GM12865 (cell line): Measurements from ENCODE around the gene SNX33.
"Not testable (repeated sequence)": the region's sequence is repeated elsewhere in the genome, so short reads cannot be mapped to it uniquely, and the experiment has no call there.

ENCODE experiments used
- DNase-seq: peaks from one replicate; pipeline ENCODE4 v3.0.0; 2010; ENCODE audit warnings: low read depth
- H3K4me3 ChIP-seq: 2 replicates; pipeline ENCODE4 v1.5.1; 2011; ENCODE audit warnings: mild to moderate bottlenecking, low read depth, low read length, control low read depth
- CTCF ChIP-seq: IDR thresholded peaks from 2 replicates; pipeline ENCODE4 v1.5.1; 2011; ENCODE audit warnings: low read length, control low read depth, low read depth, inconsistent platforms; ENCODE audit not compliant: insufficient read depth; ENCODE audit errors: missing control alignments

SNX33 gene

GRCh38 chr15:75695220-75695619 lies 47.5 kb downstream of the SNX33 start:
- no peak overlapping the region for H3K4me3 ChIP-seq
- no peak for TF ChIP-seq CTCF
- peak; percentile 64 for DNase-seq

GRCh38 chr15:75695634-75696310 lies 48.1 kb downstream of the SNX33 start:
- no peak for TF ChIP-seq CTCF
- DNase-seq = peak; percentile 43
- H3K4me3 ChIP-seq = no peak overlapping the region

DNA sequence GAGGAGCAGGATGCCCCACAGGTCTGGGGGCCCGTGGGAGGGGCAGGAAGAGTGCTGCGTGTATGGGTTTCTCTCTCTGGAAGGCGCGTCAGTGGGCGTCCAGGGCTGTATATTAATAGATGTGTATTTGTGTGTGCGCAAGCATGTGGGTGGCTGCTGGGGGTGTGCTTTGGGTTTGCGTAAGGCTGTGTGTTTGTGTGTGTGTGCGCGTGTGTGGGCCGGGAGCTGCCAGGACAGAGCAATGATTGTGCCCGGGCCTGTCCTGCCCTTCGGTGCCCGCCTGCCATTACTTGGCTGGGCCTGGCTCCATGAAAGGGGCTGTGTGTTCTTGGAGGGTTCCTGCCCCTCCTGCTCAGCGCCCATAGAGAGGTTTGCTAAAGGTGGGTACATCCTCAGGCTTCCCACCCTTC lies 48.6 kb downstream of the SNX33 start:
- H3K4me3 ChIP-seq = no peak overlapping the region
- peak; percentile 41 for DNase-seq
- no peak for TF ChIP-seq CTCF

- H3K4me3 ChIP-seq = no peak overlapping the region
- no peak for DNase-seq
- no peak for TF ChIP-seq CTCF
These were observed 49.1 kb downstream of the SNX33 start for GRCh38 chr15:75696854-75697259.

DNA sequence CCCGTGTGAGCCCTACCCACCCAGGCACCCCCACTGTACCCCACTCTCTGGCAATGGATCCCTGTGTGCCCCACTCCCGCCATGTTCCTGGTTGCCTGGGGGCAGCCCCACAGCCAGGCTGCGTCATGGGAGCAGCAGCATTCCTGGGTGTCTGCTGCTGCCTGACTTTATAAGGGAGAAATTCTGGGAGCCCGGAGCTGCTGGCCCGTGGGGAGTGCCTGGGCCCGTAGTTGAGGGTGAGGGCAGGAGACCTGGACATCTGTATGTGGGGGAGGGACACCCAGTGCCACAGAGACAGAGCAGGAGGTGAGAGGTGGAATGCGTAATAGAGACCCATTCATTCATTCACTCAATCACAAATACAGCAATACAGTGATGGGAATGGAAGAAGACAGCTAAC lies 49.8 kb downstream of the SNX33 start:
- DNase-seq = no peak
- H3K4me3 ChIP-seq = no peak overlapping the region
- no peak for TF ChIP-seq CTCF

DNA sequence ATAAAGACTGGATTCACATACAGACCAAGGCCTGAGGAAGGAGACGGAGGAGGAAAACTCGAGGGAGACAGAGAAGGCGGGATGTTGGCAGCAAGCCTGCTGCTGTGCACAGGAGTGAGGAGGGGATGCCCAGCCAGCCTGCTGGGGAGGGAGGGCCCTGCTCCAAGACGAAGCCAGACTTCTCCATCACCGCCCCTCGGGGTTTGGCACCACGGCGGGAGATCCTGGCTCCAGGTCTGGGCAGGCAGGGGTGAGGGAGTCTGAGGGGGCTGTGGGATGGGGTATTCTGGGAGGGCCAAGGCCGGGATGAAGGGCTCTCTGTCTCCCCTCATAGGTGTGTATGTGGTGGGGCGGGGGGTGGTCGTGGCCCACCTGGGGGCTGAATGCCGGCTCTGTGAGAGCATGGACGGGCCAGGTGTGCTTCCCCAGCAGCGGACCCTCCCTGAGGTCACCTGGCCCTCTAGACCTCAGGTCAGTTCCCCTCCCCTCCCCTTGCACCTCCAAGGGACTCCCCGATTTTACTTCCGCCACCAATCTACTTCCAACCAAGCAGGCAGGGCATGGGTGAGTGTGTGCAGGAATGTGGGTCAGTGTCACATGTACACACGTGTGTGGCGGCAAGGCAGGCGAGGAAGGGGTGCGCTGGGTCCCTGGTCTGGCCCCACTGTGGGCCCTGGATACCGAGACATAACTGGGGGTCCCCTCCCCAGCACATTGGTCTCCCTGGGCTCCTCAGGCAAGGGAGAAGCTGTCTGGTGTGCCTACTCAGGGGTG lies 50.4 kb downstream of the SNX33 start:
- not testable (repeated sequence) for H3K4me3 ChIP-seq, DNase-seq

- H3K4me3 ChIP-seq, DNase-seq: not testable (repeated sequence)
These were observed 51.8 kb downstream of the SNX33 start for GRCh38 chr15:75699517-75699916.

GRCh38 chr15:75699961-75700874 lies 52.5 kb downstream of the SNX33 start:
- H3K4me3 ChIP-seq = not testable (repeated sequence)
- peak; percentile 59 for DNase-seq

- not testable (repeated sequence) for DNase-seq, H3K4me3 ChIP-seq
These were observed 53.6 kb downstream of the SNX33 start for GRCh38 chr15:75701071-75702003.
